GM06990 (cell line): ENCODE results near the gene FNDC3B.

ENCODE experiments used
- DNase-seq: peaks from one replicate; pipeline ENCODE4 v3.0.0-alpha.2; 2011; ENCODE audit not compliant: insufficient read length; ENCODE audit errors: extremely low read depth
- H3K27me3 ChIP-seq: replicated peaks from 2 replicates; pipeline ENCODE4 v1.6.0; 2011; ENCODE audit warnings: low read length; ENCODE audit not compliant: control insufficient read depth, insufficient read depth
- H3K36me3 ChIP-seq: 2 replicates; pipeline ENCODE4 v1.5.1; 2011; ENCODE audit warnings: low read length; ENCODE audit not compliant: control insufficient read depth, insufficient read depth
- H3K4me3 ChIP-seq: replicated peaks from 2 replicates; pipeline ENCODE4 v1.5.1; 2011; ENCODE audit warnings: low read depth, mild to moderate bottlenecking, control low read depth, low read length
- TF ChIP-seq, protein P1 (sequence below): IDR thresholded peaks from 2 replicates; pipeline ENCODE4 v1.5.1; 2011; ENCODE audit warnings: low read length, control low read depth, mild to moderate bottlenecking, inconsistent platforms; ENCODE audit not compliant: insufficient read depth, poor library complexity, severe bottlenecking

The FNDC3B gene

DNA sequence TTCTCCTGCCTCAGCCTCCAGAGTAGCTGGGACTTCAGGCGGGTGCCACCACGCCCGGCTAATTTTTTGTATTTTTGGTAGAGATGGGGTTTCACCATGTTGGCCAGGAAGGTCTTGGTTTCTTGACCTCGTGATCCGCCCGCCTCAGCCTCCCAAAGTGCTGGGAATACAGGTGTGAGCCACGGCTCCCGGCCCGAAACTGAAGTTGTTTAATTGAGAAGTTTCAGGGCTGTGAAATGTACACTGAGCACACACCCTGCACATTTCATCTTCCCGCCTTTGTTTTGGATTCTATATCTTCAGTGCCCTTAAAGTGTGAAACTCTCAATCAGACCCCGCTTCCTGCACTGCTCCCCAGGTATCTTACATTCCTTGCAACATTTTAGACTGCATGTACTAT, 149.1 kb downstream of the FNDC3B start:
- H3K4me3 ChIP-seq, result no peak overlapping the region
- H3K36me3 ChIP-seq, result no peaks in the 10 kb centered on the region
- H3K27me3 ChIP-seq, result no peaks in the 10 kb centered on the region
- TF ChIP-seq, protein P1, sequence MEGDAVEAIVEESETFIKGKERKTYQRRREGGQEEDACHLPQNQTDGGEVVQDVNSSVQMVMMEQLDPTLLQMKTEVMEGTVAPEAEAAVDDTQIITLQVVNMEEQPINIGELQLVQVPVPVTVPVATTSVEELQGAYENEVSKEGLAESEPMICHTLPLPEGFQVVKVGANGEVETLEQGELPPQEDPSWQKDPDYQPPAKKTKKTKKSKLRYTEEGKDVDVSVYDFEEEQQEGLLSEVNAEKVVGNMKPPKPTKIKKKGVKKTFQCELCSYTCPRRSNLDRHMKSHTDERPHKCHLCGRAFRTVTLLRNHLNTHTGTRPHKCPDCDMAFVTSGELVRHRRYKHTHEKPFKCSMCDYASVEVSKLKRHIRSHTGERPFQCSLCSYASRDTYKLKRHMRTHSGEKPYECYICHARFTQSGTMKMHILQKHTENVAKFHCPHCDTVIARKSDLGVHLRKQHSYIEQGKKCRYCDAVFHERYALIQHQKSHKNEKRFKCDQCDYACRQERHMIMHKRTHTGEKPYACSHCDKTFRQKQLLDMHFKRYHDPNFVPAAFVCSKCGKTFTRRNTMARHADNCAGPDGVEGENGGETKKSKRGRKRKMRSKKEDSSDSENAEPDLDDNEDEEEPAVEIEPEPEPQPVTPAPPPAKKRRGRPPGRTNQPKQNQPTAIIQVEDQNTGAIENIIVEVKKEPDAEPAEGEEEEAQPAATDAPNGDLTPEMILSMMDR, result no peak
- no peak for DNase-seq

DNA sequence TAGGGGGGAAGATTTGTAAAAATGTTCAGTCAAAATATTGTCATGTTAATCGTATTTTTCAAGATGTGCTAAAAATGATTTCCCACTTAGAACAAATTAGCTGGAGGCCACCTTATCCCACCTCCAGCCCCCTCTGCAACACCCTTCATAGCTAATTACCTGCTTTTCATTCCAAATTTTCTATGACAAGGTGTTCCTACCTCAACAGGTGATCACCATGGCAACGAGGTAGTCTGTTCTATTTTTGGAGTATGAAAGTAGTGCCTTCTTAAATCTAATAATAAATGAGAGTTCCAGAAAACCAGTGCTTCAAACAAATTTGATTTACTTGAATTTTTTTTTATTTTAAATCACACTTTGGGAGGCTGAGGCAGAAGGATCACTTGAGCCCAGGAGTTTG, 149.8 kb downstream of the FNDC3B start:
- H3K36me3 ChIP-seq, result no peaks in the 10 kb centered on the region
- no peak for DNase-seq
- TF ChIP-seq, protein P1, result no peak
- H3K27me3 ChIP-seq, result no peaks in the 10 kb centered on the region
- no peak overlapping the region for H3K4me3 ChIP-seq

DNA sequence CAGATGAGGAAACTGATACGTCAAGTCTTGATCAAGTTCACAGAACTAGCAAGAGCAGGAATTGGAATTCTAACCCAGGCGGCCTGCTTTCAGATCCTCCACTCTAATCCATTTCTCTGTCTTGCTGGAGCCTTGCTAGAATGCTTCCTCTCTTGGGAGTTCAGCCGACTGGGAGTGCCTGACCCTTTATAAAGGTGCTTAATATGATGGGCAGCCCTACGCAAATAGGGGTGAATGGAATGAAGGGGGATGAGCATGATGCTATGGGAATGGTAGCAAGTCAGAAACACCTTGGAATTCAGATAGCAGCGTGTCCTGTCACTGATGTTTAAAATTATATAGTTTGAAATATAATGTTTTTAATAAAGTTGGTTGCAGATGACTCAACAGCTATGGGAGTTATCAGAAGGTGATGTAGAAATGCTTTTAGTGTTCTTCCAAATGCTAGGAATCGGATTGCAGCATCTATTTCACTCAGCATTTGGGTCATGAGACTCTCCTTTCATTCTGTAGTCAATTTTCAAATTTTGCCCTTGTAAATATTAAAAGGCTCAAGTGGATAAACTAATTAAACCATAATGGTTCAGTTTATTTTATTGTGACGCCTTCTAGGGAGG, 150.7 kb downstream of the FNDC3B start:
- Histone ChIP-seq H3K4me3 (no peak overlapping the region), H3K36me3 (no peaks in the 10 kb centered on the region), H3K27me3 (no peaks in the 10 kb centered on the region)
- DNase-seq, result no peak
- TF ChIP-seq, protein P1, result no peak

DNA sequence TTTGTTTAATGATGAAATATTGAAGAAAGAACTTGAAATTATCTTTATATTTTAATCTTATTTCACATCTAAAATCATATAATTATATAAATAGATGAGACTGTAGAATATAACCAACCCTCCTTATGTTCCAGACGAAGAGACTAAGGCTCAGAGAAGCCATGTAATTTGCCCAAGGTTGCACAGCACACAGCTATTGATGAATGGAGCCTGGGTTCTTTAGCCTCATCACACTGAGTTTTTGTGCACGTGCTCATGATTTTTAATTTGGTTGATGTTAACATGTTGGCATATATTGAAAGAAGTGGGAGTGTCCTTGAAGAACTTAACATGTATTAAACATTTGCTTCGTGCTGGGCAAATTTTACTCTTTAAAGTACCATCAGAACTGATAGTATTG, 151.6 kb downstream of the FNDC3B start:
- no peak overlapping the region for H3K4me3 ChIP-seq
- no peak for DNase-seq
- TF ChIP-seq, protein P1, result no peak
- no peaks in the 10 kb centered on the region for H3K27me3 ChIP-seq
- H3K36me3 ChIP-seq, result no peaks in the 10 kb centered on the region

DNA sequence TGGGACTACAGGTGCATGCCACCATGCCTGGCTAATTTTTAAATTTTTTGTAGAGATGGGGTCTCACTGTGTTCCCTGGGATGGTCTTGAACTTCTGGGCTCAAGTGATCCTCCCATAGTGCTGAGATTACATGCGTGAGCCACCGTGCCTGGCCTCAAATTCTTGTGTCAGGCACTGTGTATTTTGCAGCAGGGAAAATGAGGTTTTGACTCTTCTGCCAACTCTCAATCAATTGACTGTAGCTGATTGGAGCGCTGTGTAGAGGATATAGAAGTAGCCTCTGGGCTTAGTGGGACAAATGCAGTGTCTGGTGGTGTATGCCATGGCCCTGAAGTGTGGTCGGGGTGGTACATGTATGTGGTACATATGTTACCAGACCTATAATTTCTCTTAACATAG, 152.3 kb downstream of the FNDC3B start:
- TF ChIP-seq, protein P1, result no peak
- Histone ChIP-seq H3K27me3 (no peaks in the 10 kb centered on the region), H3K4me3 (no peak overlapping the region), H3K36me3 (no peaks in the 10 kb centered on the region)
- no peak for DNase-seq
